ENCODE measurements around the gene MALAT1. TPM values are rescaled to one million over a fixed set of nuclear protein-coding genes. Genes with fewer than 3 reads are reported as not detected.

MALAT1 gene
- total and polyA plus RNA-seq, 11 donors, result 1,047 to 9,662 (median 6,450) TPM

DNA sequence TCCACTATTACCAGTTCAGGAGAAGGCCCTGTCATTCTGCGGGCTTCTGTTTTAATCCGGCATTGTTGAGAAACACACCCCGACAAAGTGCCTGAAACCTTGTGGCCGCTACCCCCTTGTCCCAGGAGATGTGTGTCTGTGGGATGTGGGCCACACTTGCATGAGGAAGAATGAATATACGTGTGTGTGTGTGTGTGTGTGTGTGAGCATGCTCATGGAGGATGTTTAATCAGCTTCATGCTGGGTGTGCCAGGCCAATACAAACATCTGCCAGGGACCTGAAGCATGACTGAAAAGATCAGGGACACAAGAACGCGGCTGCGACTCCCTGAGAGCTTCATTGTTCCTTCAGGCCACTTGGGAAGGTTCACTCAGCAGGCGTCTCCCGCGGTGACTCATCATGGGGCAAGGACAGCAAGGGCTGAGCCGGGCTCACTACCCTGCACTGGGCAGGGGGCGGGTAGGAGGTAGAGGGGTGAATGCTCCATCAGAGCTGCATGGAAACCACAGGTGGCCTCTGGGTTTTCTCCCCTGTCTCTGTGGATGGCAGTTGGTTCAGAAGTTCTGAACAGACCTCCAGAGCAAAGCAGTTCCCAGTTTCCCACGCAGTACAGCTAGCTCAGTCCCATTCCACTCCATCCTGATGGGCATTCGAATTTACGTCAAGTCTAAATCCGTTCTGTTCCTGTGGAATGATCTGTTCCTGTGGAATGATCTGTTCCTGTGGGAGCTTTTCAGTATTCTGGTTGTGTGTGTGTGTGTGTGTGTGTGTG lies 7.0 kb upstream of the MALAT1 start:
- H3K27ac ChIP-seq, result peak overlapping the region; percentile 90 to 100 (median 99)
- peaks cover 54 to 98% (median 96%) of the 10 kb centered on the region in 12 donors for H3K4me1 ChIP-seq
- DNase-seq (peak; percentile 77 to 93 (median 84)), ATAC-seq (peak; percentile 7 to 37 (median 24))
- no peaks in the 10 kb centered on the region for H3K36me3 ChIP-seq
- no peaks in the 10 kb centered on the region for H3K9me3 ChIP-seq
- WGBS, 4 donors, result 15 to 24% (median 17%) methylated on average over 15 to 17 of the region's 17 CpGs
- peak in 1 of 2 donors; percentile 51 for TF ChIP-seq POLR2A (IDR thresholded peaks at IDR 0.05)
- TF ChIP-seq, protein P1, sequence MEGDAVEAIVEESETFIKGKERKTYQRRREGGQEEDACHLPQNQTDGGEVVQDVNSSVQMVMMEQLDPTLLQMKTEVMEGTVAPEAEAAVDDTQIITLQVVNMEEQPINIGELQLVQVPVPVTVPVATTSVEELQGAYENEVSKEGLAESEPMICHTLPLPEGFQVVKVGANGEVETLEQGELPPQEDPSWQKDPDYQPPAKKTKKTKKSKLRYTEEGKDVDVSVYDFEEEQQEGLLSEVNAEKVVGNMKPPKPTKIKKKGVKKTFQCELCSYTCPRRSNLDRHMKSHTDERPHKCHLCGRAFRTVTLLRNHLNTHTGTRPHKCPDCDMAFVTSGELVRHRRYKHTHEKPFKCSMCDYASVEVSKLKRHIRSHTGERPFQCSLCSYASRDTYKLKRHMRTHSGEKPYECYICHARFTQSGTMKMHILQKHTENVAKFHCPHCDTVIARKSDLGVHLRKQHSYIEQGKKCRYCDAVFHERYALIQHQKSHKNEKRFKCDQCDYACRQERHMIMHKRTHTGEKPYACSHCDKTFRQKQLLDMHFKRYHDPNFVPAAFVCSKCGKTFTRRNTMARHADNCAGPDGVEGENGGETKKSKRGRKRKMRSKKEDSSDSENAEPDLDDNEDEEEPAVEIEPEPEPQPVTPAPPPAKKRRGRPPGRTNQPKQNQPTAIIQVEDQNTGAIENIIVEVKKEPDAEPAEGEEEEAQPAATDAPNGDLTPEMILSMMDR (IDR thresholded peaks at IDR 0.05), result no peak
- intact Hi-C loops (cut with DNase I), result loop anchor here in 1 of 10 donors (2.0 kb wide), 1 partner anchor 13 kb away; no protein-coding TSS in a partner anchor
- H3K4me3 ChIP-seq, result peak overlapping the region in 3 of 12 donors; percentile 0 to 30 (median 2)
- H3K27me3 ChIP-seq, result no peaks in the 10 kb centered on the region

GRCh38 chr11:65492387-65492636 lies 6.5 kb upstream of the MALAT1 start:
- peaks cover 54 to 96% (median 93%) of the 10 kb centered on the region in 12 donors for H3K4me1 ChIP-seq
- ATAC-seq, result no peak
- no peaks in the 10 kb centered on the region for H3K27me3 ChIP-seq
- H3K9me3 ChIP-seq, result no peaks in the 10 kb centered on the region
- H3K4me3 ChIP-seq, result peak overlapping the region in 5 of 12 donors; percentile 1 to 34 (median 13)
- 21 to 38% (median 29%) methylated on average over 4 of the region's 4 CpGs for WGBS, 4 donors
- no peak for DNase-seq
- no peaks in the 10 kb centered on the region for H3K36me3 ChIP-seq
- TF ChIP-seq POLR2A (IDR thresholded peaks at IDR 0.05), result no peak
- TF ChIP-seq, protein P1 (IDR thresholded peaks at IDR 0.05), result no peak
- peak overlapping the region; percentile 90 to 100 (median 99) for H3K27ac ChIP-seq
- intact Hi-C loops (cut with DNase I), result loop anchor here in 1 of 10 donors (2.0 kb wide), 1 partner anchor 14 kb away; no protein-coding TSS in a partner anchor

DNA sequence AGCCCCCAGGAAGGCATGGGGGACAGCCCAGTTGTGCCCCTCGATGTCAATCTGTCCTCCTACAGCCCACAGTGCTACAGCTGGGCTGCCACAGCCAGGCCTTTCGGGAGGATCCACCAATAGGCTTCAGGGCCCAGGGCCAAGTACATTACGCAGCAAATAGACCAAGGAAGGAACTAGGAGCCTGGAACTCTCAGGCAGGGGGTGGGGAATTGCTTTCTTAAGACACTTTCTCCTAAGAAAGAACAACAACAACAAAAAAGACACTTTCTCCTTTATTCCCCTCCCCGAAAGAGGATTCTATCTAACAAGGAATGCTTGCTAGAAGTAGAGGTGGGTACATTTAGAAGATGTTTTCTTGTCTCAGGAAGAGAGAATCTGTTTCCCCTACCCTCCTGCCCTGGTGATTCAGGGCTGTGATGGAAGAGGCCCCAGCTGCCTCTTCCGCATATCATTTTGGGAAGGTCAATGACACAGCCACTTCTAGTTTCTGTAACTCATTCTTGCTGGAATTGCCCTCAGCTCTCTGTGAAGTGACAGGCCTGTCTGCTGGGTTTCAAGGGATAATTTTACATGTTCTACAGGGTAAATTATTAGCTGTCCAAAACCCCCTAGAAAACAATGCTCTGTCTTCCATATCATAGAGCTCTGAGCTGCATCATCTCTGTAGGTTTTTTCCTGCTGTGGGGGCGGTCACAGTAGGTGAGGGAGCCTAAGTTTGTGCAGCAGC lies 6.0 kb upstream of the MALAT1 start:
- Histone ChIP-seq H3K9me3 (no peaks in the 10 kb centered on the region), H3K36me3 (no peaks in the 10 kb centered on the region), H3K27me3 (no peaks in the 10 kb centered on the region), H3K4me3 (peak overlapping the region in 8 of 12 donors; percentile 1 to 34 (median 12)), H3K27ac (peak overlapping the region; percentile 90 to 100 (median 99)), H3K4me1 (peaks cover 54 to 94% (median 92%) of the 10 kb centered on the region in 12 donors)
- peak; percentile 10 to 33 (median 26) for ATAC-seq
- intact Hi-C loops (cut with DNase I), result loop anchor here in 1 of 10 donors (2.0 kb wide), 1 partner anchor 14 kb away; no protein-coding TSS in a partner anchor
- DNase-seq, result peak; percentile 85 to 94 (median 90)
- peak in 1 of 2 donors; percentile 58 for TF ChIP-seq POLR2A (IDR thresholded peaks at IDR 0.05)
- TF ChIP-seq, protein P1 (IDR thresholded peaks at IDR 0.05), result no peak
- 18 to 25% (median 23%) methylated on average over 5 to 6 of the region's 6 CpGs for WGBS, 4 donors

All from heart left ventricle (tissue), 16 donors.